NK-92 (cell line): ENCODE measurements around the gene ANKRD9.

Source experiments
- DNase-seq: peaks from one replicate; lab custom pipeline; 2025; ENCODE audit not compliant: unreplicated experiment; lab: John Stamatoyannopoulos, UW

ANKRD9 gene

GRCh38 chr14:102513899-102514772 lies 4.6 kb upstream of the ANKRD9 start:
- DNase-seq: no peak

- no peak for DNase-seq
These were observed 3.3 kb upstream of the ANKRD9 start for GRCh38 chr14:102512793-102513300.

DNA sequence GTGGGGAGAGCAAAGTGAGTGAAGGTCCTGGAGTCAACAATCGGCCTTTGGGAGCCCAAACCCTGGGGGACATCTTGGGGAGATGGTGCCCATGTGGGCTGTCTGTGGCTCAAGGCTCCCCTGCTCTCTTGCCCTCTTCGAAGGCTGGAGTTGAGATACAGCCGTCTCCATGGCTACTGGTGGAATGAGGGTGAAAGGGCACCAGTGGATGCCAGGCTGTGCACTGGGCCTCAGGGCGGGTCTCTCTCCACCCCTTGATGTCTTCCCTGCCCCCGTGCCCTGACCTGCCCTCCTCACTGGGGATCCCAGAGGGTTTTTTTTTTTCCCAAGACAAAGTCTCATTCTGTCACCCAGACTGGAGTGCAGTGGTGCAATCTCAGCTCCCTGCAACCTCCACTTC lies 2.0 kb upstream of the ANKRD9 start:
- no peak for DNase-seq

DNA sequence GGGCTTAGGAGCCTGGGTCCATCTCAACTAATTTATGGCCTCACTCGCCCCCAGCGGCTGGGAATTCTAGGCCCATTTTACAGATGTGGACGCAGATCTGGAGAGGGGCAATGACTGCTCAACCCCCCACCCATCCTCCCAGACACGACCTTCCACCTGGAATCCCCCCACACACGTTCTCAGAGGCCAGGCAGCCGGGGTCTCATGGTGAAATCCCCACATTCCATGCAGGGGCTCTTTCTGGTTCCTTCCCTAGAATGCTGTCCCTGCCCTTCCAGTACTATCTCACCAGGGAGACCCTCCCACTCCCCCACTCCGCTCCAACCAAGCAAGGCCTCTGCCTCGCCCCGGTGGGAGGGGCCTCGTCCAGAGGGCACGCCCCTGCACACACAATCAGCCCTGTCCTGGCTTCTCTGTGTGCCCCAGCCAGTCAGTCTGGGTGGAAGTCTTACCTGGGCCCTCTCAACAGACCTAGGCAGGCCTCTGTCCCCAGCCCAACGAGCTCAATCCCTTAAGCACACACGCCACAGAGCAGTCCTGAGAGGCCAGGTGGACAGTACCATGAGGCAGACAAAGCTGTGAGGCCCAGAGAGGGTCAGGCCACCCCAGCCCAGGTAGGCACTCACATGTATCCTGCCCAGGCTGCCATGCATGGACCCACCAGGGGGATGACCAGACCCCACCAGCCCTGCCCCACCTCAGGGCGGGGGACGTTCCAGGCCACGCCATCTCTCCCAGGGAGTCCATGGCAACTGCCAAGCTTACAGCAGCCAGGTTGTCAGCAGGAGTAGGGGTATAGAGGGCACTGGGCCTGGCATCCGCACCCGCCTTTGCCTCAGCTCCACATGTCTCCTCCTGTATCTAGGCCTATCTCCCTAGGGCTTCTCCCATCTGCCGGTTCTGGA lies 1.3 kb upstream of the ANKRD9 start:
- no peak for DNase-seq

DNA sequence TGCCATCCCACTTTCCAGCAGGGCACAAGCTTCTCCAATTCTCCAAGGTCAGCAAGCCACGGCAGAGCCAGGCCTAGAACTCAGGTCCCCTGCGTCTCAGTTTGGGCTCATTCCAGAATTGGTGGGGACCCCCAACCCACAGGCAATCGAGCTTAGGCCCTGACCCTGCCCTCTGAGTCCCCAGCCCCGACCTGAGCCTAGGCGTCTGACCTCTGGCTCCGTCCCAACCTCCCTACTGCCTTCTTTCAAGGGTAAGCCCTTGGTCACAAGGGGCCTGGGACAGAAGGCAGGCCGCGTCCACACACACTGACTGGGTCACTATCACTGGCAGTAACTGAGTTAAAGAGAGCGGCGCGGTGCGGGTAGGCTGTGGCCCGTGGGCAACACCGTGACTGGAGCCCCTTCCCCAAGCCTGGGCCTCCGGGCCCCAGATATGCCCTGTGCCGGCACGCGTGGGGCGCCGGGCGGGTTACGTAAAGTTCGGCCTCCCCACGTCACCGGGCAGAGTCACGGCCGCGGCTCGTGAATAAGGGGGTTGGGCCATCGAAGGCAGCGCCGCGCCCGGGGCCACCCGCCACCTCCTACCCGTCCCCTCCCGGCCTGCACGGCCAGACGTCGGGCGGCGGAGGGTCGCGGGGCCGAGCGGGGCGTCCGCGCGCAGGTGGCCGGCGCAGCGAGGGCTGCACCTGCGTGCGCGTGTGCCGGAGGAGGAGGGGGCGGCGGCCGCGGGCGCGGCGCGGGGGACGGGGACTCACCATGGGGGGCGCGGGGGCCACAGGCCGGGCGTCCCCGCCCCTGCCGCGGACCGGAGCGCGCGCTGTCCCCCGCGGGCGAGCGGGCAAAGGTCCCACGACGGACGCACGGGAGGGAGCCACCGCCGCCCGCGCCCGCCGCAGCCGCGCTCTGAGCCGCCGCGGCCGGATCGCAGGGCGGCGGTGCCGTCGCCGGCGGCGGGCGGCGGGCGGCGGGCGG lies 516 bp downstream of the ANKRD9 start:
- no peak for DNase-seq

DNA sequence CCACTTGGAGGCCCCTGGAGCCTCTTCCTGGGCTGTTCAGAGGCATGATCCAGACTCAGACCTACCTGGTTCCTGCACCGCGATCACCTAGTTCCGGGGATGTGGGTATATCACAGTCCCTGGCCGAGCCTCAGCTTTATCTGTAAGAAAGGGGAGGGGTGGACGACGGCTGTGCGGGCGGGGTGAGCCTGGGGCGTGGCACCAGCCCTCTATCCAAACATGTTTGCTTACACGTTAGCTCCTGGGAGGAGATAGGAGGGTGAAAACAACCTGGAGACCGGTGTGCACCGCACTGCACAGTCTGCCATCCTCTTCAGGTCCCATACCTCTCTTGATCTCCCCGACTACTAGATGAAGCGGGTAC lies 1.2 kb downstream of the ANKRD9 start:
- DNase-seq: no peak

GRCh38 chr14:102507857-102508312 lies 1.7 kb downstream of the ANKRD9 start:
- DNase-seq: no peak

DNA sequence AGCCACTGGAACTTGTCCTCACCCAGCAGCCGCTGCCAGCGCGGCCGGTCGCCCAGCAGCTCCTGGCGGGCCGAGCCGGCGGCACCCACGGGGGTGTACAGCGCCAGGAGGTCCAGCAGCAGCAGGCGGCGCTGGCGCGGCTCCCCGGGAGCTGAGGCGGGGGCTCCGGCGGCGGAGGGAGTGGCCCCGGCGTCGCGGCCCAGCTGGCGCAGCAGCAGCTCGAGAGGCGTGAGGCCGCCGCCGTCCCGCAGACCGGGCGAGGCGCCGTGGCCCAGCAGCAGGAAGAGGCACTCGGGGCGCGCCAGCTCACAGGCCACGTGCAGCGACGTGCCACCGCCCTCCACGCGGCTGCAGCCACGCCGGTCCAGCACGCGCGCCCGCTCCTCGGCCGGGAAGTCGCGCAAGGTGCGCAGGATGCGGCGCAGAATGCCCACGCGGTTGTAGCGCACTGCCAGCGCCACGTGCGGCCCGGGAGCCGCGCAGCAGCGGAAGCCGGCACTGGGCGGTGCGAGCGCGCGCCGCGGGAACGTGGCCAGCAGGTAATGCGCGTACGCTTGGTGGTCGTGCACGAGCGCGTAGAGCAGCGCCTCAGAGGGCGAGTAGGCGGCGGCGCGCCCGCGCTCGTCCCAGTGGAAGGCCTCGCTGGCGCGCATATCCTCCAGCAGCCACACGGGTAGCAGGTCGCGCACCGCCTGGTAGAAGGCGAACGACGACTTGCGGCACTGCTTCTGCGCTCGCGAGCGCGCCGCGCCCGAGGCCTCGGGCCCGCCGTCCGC lies 2.3 kb downstream of the ANKRD9 start:
- no peak for DNase-seq

DNA sequence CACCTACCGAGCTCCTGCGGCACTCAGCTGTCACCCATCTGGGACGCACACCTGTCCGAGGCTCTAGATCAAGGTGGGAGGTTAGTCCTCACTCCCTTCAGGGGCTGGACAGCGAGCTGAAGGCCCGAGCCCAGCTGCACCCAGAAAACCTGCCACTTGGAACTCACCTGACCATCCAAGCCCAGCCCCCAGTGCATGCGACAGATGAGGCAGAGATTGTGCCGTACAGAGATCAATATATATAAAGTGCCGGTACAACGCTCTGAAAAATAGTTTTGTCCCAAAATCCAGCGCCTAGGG lies 3.0 kb downstream of the ANKRD9 start:
- no peak for DNase-seq

GRCh38 chr14:102505775-102506625 lies 3.6 kb downstream of the ANKRD9 start:
- no peak for DNase-seq

DNA sequence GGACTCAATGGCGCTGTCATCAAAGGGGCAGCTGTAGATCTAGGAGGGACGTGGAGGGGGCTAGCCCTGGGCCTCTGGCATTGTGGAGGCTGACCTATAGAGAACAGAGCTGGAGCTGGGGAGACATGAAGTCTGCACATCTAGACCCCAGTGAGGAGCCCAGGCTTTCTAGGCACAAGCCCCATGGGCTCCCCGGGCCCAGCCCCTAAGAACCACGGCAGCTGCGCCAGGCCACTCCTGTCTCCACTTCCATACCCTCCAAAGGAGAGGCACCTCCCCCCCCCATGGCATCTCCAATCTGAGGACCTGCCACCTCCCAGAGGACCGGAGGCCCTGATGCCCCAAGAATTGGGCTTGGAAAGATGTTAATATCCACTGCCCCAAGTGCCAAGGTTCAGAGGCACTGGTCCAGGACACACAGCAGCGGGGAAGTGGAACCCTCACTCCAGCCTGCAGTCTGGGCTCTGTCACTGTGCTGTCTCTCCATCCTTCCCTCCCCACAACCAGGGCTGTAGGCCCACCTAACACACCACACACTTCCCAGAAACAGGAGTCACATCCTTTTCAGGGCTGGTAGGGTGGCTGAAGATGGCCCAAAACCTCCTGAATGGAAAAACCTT lies 4.5 kb downstream of the ANKRD9 start:
- no peak for DNase-seq

GRCh38 chr14:102504328-102504999 lies 5.1 kb downstream of the ANKRD9 start:
- no peak for DNase-seq

- no peak for DNase-seq
These were observed 5.8 kb downstream of the ANKRD9 start for GRCh38 chr14:102503641-102504327.

GRCh38 chr14:102502571-102502970 lies 7.0 kb downstream of the ANKRD9 start:
- DNase-seq: no peak

GRCh38 chr14:102501751-102502315 lies 7.7 kb downstream of the ANKRD9 start:
- DNase-seq: no peak

DNA sequence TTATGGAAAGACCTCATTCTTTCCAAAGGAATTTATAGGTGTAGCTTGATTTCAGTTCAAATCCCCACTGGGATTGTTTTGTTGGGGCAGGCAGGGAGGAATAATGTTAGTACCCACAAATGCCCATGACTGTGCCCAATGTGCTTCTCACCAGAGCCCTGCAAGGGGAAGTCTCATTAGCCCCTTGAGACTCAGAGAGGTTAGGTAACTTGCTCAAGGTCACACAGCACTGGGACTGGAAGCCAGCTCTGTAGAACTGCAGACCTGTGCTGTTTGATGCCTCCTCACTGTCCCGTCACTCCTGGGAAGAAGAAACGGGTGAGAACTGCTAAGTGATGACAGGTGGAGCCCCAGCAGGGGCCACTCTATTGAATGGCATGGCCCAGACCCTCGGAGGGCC lies 8.9 kb downstream of the ANKRD9 start:
- no peak for DNase-seq

- DNase-seq: no peak
These were observed 9.4 kb downstream of the ANKRD9 start for GRCh38 chr14:102500158-102500662.
